ENCODE data around the gene AQP2. TPM values are rescaled to one million over a fixed set of nuclear protein-coding genes. Genes with fewer than 3 reads are reported as not detected.

The AQP2 gene
- total and polyA plus RNA-seq, 2 of the 4 experiments (the other 2 are of a cell fraction): not detected

- Histone ChIP-seq H3K4ac (ENCODE audit: low read depth, low read length) (no peak overlapping the region), H4K20me1 (ENCODE audit: insufficient read depth, low read length) (no peaks in the 10 kb centered on the region), H3K23ac (ENCODE audit: low read depth, low read length) (no peak overlapping the region), H3K9me1 (ENCODE audit: insufficient read depth, low read length) (peaks cover 9% of the 10 kb centered on the region; the same call in 1 of the 2 replicates), H3K4me3 (ENCODE audit: insufficient read depth, low read depth, low read length) (no peak overlapping the region), H3K36me3 (ENCODE audit: control insufficient read depth, insufficient read depth, low read length) (no peaks in the 10 kb centered on the region), H2AFZ (replicated peaks; ENCODE audit: low read length, poor library complexity) (no peak overlapping the region), H3K18ac (ENCODE audit: low read depth, low read length) (no peak overlapping the region), H2BK15ac (ENCODE audit: low read depth, low read length) (no peak overlapping the region), H3K14ac (replicated peaks; ENCODE audit: low read depth, low read length) (no peak overlapping the region), H2BK5ac (ENCODE audit: low read depth, low read length, poor library complexity, severe bottlenecking) (no peak overlapping the region), H3K27ac (ENCODE audit: insufficient read depth, low read length) (no peak overlapping the region), H3K79me1 (ENCODE audit: low read depth in 1 of 2, low read length in 2 of 2) (no peaks in the 10 kb centered on the region; a peak in 1 of 4 replicates), H2AK5ac (ENCODE audit: low read depth, low read length) (no peak overlapping the region), H3K27me3 (ENCODE audit: control insufficient read depth, insufficient read depth, low read length) (peaks cover 3% of the 10 kb centered on the region; the same call in 1 of the 2 replicates), H2BK20ac (ENCODE audit: low read depth, low read length) (no peak overlapping the region), H3K9ac (ENCODE audit: low read depth, low read length) (no peak overlapping the region), H3K4me2 (ENCODE audit: low read depth, low read length) (no peak overlapping the region), H3K4me1 (ENCODE audit: control insufficient read depth, insufficient read depth, low read length) (no peaks in the 10 kb centered on the region), H4K91ac (ENCODE audit: insufficient read depth, low read depth, low read length) (no peak overlapping the region), H4K5ac (ENCODE audit: low read depth, low read length) (no peak overlapping the region), H3K56ac (ENCODE audit: extremely low read depth, insufficient read depth, low read length) (no peak overlapping the region), H2BK120ac (ENCODE audit: low read depth, low read length) (no peak overlapping the region), H2AK9ac (replicated peaks; ENCODE audit: low read depth, low read length, poor library complexity) (peak overlapping the region; percentile 37), H4K8ac (ENCODE audit: low read depth in 2 of 2, low read length in 2 of 2) (no peak overlapping the region), H3K9me3 (ENCODE audit: control insufficient read depth, insufficient read depth, low read length) (no peaks in the 10 kb centered on the region)
- DNase-seq (no peak), ATAC-seq (ENCODE audit: low read depth) (no peak; the same call in 1 of the 2 replicates)
- CTCF ChIA-PET: no interaction called here
- intact Hi-C loops (cut with micrococcal nuclease) (no loop called here), in situ Hi-C loops (cut with MboI; ENCODE audit: low sequenced_read_pairs) (no loop called here), dilution Hi-C loops (cut with HindIII; ENCODE audit: low sequenced_read_pairs, unreplicated experiment) (no loop called here)
- 84% methylated on average over 7 of the region's 12 CpGs; no CpG with 5 or more reads in 1 of the 2 experiments for WGBS, 2 experiments (ENCODE audit: extremely low coverage in 2 of 2, insufficient read length in 1 of 2)
- POLR2A ChIA-PET (ENCODE audit: unreplicated experiment): no interaction called here
- BruUV-seq (replicated peaks): no TSS peak
- TF ChIP-seq SMC3 (IDR thresholded peaks at IDR 0.05; ENCODE audit: low read depth, low read length) (no peak), RAD21 (IDR thresholded peaks at IDR 0.05; ENCODE audit: low read length) (no peak), RFX5 (IDR thresholded peaks at IDR 0.05; ENCODE audit: low read depth, low read length) (no peak), CEBPB (IDR thresholded peaks at IDR 0.05; ENCODE audit: low read depth, low read length) (no peak), ELK1 (IDR thresholded peaks at IDR 0.05; ENCODE audit: borderline replicate concordance, low read depth, low read length) (no peak), CTCF (conservative IDR thresholded peaks at IDR 0.05; ENCODE audit: low read depth, low read length) (no peak), CHD1 (IDR thresholded peaks at IDR 0.05; ENCODE audit: low read depth, low read length) (no peak), FOS (IDR thresholded peaks at IDR 0.05; ENCODE audit: low read depth, low read length) (no peak), RCOR1 (IDR thresholded peaks at IDR 0.05; ENCODE audit: insufficient replicate concordance, low read length) (no peak), NFE2L2 (IDR thresholded peaks at IDR 0.05; ENCODE audit: low read depth, low read length) (no peak), BHLHE40 (IDR thresholded peaks at IDR 0.05; ENCODE audit: low read depth, low read length) (no peak), POLR2A (IDR thresholded peaks at IDR 0.05; ENCODE audit: low read depth, low read length) (no peak), MAZ (IDR thresholded peaks at IDR 0.05; ENCODE audit: borderline replicate concordance, low read depth, low read length) (no peak), USF2 (IDR thresholded peaks at IDR 0.05; ENCODE audit: low read depth, low read length) (no peak), MAFK (IDR thresholded peaks at IDR 0.05; ENCODE audit: low read depth, low read length) (no peak), MXI1 (IDR thresholded peaks at IDR 0.05; ENCODE audit: borderline replicate concordance, low read depth, low read length) (no peak)
Measured at GRCh38 chr12:49922349-49923034, 28.0 kb upstream of the AQP2 start.

Data from IMR-90 (cell line).